HG03108 (cell line): ENCODE data around the gene ZBTB47.

Experiments used
- ATAC-seq: cut with Tn5 transposase; IDR thresholded peaks from one replicate; pipeline ENCODE4 v1.9.1; 2021; ENCODE audit warnings: moderate library complexity; ENCODE audit not compliant: unreplicated experiment

The ZBTB47 gene

DNA sequence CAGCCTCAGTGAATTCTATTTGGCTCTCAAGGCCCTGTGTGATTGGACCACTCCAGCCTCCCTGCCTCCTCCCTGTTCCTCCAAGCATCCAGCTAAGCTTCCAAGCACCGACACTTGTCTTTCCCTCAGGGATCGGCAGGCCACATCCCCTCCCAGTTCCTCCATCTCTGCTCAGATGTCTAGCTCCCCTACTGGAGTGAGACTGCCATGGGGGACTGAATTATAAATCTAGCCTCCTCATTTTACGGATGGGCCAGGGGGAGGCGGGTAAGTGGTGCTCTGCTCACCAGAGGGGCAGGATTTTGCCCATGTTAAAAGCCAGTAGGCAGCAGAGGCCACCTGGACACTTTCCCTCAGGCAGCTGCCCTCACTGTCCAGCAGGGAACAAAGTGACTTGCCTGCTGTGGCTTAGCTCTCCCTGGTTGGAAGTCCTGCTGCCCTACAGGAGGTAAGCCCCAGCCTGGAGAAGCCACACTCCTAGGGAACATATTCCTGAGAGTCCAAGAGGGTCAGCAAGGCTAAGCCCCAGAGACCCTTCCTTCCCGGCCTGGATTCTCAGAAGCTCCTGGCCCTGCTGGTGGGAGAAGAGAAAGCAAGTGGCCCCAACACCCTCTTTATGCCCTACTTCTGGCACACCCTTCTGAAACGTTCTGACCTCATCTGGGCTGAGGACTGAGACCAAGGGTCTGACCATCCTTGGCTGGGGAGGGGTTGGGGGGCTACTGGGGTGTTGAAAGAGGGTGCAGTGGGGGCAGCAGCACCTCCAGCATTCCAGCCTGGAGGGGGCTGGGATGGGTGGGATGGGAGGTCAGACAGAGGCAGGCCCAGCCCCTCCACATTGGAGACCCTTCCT lies 58.2 kb downstream of the ZBTB47 start:
- ATAC-seq: no peak

DNA sequence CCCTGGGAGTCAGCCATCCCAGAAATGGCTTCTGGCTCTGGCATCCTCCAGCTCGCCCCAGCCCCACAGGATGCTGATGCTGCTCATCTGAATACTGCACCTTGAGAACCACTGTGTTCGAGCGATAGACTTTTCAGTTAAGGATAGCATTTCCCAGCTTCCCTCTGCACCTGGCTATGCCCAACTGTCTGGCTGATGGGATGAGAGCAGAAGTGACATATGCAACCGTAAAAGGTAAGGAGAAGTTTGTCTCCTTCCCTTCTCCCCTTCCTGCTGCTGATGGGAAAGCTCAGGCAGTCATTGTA lies 58.8 kb downstream of the ZBTB47 start:
- ATAC-seq: no peak

DNA sequence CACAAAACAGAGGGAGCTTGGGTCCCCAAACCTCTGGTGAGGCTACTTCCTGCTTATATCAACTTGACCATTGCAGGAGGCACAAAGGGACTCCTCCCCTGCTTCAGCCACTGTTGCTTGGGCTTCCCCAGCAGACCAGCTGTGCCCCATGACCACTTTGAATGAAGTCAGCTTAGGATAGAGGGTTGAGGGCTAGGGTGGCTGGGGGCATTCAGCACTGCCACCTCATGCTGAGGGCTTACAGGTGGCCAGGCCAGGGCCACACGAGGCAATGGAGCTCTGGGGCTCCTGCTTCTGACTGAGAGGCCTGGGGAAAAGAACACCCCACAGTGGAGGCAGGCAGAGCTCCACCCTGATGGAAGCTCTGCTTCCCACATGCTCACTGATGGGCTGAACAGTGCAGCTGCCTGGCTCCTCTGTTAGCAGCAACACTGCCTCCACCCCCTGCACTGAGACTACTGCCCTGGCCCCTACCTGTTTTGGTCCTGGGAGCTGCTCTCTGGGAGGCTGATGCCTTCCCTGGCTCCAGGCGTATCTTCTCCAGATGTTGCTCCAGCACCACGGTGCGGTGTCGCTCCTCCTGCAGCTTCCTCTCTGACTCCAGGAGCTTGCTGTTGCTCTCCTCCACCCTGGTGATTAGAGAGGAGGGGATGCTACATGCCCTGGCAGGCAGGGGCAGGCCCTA lies 59.3 kb downstream of the ZBTB47 start:
- ATAC-seq: no peak

DNA sequence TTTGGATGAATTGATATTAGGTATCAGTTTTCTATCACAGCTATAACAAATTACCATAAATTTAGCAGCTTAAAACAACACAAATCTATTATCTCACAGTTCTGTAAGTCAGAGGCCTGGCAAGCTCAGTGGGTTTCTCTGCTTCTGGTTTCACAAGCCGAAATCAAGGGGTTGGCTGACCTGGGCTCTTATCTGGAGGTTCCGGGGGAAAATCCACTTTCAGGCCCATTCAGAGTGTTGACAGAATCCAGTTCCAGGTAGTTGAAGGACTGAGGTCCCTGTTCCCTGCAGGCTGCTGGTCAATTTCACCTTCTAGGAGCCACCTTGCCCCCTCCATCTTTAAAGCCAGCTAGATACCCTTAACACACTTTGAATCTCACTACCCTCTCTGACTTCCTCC lies 60.2 kb downstream of the ZBTB47 start:
- ATAC-seq: no peak

DNA sequence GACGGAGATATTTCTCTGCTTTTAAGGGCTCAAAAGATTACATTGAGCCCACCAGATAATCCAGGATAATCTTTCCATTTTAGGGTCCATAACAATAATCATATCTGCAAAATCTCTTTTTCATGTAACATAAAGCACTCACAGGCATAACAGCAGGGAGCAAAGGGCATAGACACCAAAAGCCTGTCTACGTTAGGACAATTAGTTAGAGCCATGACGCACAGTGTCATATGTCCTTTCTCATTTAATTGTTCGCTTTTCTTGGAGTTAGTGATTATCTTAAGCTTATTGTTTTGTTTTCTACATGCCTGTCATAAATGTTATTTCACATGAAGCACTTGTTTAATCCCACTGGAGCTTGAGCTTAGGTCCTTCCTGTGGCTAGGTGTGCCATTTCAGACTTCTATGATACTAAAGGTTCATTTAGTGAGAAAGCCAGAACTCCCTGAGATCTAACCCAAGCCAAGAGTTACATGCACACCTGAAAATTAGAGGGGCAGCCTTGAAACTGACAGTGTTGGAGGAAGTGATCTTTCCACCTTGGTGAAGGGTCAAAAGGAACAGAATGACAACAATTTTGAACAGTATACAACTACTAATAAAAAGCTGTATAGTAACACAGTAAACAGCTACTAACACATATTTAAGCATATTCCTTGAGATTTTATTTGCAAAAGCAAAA lies 60.8 kb downstream of the ZBTB47 start:
- no peak for ATAC-seq
